AG10803 (cell line): ENCODE measurements around the gene PSMB7.

ENCODE experiments used
- DNase-seq: peaks from one replicate; pipeline ENCODE4 v3.0.0; 2010; ENCODE audit warnings: low read depth
- H3K4me3 ChIP-seq: 2 replicates; pipeline ENCODE4 v1.5.1; 2011; ENCODE audit warnings: mild to moderate bottlenecking, low read length, control low read depth
- TF ChIP-seq, protein P1 (sequence below): conservative IDR thresholded peaks from 2 replicates; pipeline ENCODE4 v1.5.1; 2011; ENCODE audit warnings: mild to moderate bottlenecking, low read length, control low read depth, inconsistent platforms

Gene PSMB7

DNA sequence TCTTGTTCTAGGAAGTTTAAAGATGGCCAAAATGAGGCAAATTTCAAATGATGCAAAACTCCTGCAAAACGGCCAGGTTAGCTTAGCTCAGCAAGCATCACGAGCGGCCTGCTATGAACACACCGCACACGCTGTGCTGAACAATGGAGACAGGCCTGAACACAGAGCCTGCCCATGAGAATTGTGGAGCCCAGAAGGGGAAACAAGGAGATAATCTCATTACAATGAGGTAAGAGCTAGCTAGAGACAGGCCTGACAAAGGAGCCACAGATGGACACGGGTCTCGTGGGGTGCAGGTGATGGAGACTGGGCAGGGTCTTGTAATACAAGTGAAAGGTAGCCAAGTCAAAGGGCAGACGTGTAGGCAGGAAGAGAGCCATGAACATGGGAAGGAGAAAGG lies 50.2 kb downstream of the PSMB7 start:
- no peak for DNase-seq
- H3K4me3 ChIP-seq = no peak overlapping the region
- TF ChIP-seq, protein P1, sequence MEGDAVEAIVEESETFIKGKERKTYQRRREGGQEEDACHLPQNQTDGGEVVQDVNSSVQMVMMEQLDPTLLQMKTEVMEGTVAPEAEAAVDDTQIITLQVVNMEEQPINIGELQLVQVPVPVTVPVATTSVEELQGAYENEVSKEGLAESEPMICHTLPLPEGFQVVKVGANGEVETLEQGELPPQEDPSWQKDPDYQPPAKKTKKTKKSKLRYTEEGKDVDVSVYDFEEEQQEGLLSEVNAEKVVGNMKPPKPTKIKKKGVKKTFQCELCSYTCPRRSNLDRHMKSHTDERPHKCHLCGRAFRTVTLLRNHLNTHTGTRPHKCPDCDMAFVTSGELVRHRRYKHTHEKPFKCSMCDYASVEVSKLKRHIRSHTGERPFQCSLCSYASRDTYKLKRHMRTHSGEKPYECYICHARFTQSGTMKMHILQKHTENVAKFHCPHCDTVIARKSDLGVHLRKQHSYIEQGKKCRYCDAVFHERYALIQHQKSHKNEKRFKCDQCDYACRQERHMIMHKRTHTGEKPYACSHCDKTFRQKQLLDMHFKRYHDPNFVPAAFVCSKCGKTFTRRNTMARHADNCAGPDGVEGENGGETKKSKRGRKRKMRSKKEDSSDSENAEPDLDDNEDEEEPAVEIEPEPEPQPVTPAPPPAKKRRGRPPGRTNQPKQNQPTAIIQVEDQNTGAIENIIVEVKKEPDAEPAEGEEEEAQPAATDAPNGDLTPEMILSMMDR = no peak

DNA sequence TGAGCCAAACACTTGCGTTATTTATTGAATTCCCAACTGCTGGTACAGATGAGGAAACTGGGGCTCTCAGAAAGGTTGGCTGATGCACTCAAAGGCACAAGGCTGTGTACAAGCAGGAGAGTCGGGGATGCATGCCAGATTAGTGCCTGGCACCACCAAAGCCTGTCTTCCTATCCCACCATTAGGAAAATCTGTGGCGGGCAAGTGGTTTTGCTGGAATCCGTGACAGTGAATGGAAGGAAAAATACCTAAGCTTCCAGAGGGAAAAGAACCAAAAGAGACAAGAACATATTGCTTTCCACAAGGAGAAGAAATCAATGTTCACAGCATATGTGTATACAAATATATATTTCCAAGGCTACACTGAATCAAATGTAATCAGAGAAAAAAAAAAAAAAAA lies 51.1 kb downstream of the PSMB7 start:
- H3K4me3 ChIP-seq = no peak overlapping the region
- DNase-seq = no peak
- TF ChIP-seq, protein P1 = no peak

DNA sequence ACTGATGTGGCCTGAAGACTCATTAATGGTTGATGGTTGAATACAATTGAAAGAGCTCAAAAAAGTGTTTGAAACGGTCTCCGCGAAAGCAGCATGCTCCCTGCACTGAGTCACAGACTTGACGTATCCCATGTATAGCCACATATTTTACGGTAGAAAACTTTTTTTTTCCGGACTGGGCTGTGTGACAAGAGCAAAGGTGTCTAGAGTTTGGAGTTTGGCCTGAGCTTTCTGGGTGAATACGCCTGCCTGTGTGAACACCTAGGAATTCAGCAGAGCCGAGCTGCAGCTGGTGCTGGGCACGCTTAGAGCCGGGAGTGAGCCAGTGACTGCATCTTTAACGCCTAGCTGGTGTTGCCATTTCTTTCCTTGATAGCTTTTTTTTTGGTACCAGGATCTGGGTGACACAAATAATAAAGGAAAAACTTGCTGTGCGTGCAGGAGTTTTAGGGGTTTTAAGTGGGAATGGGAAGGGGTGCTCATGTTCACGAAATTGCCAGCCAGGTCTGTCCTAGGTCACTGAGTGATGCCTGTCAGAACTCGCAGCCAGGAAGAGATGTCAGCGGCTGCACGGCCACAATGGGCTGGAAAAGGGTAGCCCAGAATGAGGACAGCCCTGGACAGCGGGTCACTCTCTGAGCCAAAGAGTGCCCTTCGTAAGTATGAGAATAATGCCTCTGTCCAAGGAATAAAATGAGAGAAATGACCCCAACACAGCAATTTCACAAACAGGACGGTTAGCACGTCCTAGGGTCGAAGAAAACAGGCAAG lies 51.7 kb downstream of the PSMB7 start:
- TF ChIP-seq, protein P1 = no peak
- no peak for DNase-seq
- H3K4me3 ChIP-seq = no peak overlapping the region

DNA sequence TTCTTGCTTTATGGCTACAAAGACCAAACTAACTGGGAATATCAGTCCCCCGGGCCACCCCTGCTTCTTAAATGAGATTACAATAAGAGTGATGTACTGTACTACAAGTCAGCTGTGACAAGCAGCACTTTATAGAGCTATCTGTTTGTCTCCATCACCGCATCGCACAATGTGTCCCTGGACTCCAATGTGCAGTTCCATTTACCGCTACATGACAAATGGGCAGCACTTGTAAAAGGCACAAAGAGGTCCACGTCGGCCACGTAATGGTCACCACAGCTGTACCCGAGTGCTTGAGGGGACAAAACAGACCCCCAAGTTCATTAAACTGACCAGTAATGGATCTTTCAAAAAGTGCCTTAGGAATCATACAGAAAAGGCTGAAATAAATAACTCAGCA lies 54.1 kb downstream of the PSMB7 start:
- DNase-seq = no peak
- TF ChIP-seq, protein P1 = no peak
- no peak overlapping the region for H3K4me3 ChIP-seq

DNA sequence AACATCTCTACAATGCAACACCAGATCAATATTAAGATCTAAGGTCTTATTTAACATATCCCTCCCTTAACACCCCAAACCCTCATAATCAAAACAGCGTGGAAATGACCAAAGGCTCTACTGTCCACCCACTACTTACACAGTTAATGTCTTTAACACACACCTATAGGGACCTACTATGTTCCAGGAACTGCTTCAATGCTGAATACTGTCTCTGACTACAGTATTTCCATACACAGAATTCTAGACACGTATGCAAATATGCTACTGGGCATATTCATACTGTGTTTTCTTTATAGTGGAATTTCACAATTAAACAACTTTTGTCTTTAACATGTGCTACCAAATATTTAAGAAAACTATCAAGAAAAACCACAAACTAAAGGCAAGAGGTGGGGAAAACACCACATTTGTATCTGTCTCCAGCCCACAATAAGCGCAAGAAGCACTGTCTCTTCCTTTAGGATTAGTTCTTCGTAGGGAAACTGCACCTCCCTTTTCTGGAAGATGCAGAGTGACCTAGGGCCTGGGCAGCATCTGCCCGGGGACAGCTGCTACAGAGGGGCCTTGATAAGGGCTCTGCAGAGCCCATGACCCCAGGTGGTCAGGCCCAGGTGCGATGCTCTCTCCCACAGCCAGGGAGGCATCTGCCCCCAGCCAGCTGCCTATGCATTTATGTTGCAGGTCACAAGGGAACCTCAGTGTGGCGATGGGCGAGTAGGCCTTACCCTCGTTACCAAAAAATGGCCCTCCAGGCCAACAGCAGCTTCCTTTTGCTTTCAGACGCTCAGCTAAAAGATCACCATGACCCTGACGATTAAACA lies 55.2 kb downstream of the PSMB7 start:
- DNase-seq = no peak
- TF ChIP-seq, protein P1 = no peak
- no peak overlapping the region for H3K4me3 ChIP-seq

DNA sequence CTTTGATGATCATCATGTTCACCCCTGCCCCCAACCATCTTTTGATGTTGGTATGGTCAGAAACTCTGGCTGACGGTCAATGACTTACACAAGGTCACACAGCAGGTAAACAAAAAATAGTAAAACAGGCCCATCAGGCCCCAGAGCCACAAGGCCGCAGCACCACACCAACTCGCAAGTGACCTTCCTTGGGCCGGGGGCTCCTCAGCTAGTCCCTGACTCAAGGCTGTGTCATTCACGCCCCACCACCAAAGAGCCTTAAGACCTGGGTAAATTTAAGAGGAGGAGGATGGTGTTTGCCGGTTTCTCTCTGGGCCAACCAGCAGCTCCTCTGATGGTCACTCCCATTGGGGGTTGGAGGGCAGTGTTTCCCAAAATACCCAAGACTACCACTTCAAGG lies 55.8 kb downstream of the PSMB7 start:
- no peak overlapping the region for H3K4me3 ChIP-seq
- no peak for DNase-seq
- TF ChIP-seq, protein P1 = no peak

DNA sequence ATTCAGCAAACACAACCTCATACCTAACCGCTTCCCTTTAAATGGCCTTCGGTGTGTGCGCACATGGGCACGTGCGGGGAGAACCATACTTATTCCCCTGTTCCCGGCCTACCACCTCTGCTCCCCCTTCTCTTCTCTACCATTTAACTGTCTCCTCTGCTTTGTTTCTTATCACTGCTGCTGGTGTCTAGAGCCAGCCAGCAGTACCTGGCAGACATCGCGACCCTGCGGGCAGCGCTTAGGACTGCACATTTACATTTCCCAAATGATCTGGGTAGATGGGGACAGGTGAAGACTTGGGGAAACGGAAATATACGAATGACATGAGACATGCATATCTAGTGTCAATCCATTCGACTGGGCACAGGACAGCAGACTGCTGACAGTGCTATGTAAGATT lies 56.6 kb downstream of the PSMB7 start:
- no peak for DNase-seq
- H3K4me3 ChIP-seq = no peak overlapping the region
- TF ChIP-seq, protein P1 = no peak
